GM20431 (cell line): ENCODE results near the gene PDCD6IP.
"Not testable (repeated sequence)": the region's sequence is repeated elsewhere in the genome, so short reads cannot be mapped to it uniquely, and the experiment has no call there.

Experiments
- in situ Hi-C: fragments of 300-500 bp; cut with MseI, MboI; formaldehyde crosslinking; loops from one replicate; pipeline ENCODE4 v1.15.0; 2020; ENCODE audit warnings: low sequenced_read_pairs; ENCODE audit not compliant: unreplicated experiment

Gene PDCD6IP, protein sequence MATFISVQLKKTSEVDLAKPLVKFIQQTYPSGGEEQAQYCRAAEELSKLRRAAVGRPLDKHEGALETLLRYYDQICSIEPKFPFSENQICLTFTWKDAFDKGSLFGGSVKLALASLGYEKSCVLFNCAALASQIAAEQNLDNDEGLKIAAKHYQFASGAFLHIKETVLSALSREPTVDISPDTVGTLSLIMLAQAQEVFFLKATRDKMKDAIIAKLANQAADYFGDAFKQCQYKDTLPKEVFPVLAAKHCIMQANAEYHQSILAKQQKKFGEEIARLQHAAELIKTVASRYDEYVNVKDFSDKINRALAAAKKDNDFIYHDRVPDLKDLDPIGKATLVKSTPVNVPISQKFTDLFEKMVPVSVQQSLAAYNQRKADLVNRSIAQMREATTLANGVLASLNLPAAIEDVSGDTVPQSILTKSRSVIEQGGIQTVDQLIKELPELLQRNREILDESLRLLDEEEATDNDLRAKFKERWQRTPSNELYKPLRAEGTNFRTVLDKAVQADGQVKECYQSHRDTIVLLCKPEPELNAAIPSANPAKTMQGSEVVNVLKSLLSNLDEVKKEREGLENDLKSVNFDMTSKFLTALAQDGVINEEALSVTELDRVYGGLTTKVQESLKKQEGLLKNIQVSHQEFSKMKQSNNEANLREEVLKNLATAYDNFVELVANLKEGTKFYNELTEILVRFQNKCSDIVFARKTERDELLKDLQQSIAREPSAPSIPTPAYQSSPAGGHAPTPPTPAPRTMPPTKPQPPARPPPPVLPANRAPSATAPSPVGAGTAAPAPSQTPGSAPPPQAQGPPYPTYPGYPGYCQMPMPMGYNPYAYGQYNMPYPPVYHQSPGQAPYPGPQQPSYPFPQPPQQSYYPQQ

DNA sequence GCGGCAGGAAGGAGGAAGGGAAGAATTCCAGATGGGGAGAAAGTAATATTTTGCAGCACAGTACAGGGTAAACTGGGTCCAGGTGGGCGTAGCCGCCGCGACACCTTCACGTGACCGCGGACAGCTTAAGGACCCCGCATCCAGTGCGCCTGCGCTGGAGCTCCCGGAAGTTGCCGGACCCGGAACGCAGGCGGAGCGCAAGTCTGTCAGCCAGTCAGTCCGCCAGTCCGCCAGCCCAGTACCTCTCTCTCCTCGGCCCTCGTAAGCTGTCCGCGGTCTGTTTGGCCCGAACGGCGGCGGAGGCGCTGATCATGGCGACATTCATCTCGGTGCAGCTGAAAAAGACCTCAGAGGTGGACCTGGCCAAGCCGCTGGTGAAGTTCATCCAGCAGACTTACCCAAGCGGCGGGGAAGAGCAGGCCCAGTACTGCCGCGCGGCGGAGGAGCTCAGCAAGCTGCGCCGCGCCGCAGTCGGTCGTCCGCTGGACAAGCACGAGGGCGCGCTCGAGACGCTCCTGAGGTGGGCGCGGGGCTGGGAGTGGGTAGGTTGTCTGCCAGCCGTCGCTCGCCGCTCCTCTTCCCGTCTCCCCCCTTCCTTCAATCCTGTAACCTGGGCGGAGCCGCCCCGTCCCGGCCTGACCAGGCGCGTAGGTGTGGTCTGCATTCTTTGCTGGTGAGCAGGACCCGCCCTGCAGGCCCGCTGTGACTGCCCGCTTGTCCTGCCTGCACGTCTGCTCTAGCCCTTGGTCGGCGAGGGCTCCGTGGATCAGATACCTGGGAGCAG is at the start of gene PDCD6IP:
Gene PDCD6IP, plus strand, starts transcription at position 213 of the 784 bp plus-strand sequence. Its CDS starts 99 bp downstream, at position 312.
- in situ Hi-C loops = loop anchor here (25.0 kb wide), 2 partner anchors 161 to 661 kb away; no protein-coding TSS in a partner anchor

DNA sequence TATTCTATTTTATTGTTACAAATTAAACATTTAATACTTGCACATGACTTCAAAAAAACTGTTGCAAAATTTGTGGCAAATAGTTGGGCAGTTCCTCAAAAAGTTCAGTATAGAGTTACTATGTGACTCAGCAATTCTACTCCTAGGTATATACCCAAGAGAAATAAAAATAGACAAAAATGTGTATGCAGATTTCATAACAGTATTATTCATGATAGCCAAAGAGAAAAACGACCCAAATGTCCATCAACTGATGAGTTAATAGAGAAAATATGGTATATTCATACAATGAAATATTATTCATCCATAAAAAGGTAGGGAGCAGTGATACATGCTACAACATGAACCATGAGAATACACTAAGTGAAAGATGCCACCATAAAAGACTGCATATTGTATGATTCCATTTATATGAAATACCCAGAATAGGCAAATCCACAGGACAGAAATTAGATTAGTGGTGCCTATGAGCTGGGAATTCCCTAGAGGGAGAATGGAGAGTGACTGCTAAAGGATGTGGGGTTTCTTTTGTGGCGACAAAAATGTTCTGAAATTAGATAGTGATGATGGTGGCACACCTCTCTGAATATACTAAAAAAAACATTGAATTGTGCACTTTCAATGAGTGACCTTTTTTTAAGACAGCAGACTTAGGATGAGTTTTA is 48.8 kb upstream of the PDCD6IP start:
- in situ Hi-C loops = no loop called here

- in situ Hi-C loops = no loop called here
Measured at GRCh38 chr3:33750211-33750548, 48.2 kb upstream of the PDCD6IP start.

DNA sequence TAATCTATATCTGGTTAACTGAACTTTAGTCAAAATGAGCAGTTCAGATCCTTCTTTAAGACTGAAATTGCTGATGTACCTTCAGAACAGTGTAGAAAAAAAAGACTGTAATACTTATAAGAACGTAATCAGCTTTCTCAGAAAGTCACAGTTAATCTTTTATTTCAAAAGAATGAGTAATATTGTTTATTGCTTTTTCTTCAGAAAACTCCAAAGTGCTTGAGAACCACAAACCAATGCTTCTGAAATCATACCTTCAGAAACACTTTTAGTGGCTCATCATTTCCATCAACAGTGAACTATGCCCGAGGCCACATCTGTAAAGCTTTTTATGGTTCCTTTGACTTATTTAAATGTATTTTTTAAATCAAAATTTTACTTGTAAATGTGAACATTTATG is 47.1 kb upstream of the PDCD6IP start:
- in situ Hi-C loops = no loop called here

DNA sequence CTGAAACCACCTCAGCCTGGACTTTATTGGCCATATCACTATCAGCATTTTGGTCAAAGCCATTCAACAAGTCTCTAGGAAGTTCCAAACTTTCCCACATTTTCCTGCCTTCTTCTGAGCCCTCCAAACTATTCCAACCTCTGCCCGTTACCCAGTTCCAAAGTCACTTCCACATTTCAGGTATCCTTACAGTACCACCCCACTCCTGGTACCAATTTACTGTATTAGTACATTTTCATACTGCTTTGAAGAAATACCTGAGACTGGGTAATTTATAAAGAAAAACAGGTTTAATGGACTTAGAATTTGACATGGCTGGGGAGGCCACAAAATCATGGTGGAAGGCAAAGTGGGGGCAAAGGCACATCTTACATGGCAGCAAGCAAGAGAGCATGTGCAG is 44.0 kb upstream of the PDCD6IP start:
- in situ Hi-C loops = not testable (repeated sequence)

DNA sequence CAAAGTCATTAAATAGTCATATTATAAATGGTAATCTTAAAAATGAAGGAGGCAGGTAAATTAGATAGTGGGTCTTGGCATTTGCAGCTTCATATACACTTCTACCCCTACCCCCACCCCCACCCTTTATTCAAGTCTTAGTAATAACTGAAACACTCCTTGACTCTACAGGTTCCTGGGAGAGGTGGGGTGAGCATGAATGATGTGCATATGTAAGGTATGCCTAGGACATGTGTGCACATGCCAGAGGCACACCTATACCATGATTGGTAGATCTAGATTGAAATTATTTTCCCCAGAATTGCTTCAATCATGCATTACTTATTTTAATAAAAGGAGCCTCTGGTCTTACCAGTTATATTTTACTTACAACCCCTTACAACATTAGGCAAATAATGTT is 40.1 kb upstream of the PDCD6IP start:
- in situ Hi-C loops = no loop called here

DNA sequence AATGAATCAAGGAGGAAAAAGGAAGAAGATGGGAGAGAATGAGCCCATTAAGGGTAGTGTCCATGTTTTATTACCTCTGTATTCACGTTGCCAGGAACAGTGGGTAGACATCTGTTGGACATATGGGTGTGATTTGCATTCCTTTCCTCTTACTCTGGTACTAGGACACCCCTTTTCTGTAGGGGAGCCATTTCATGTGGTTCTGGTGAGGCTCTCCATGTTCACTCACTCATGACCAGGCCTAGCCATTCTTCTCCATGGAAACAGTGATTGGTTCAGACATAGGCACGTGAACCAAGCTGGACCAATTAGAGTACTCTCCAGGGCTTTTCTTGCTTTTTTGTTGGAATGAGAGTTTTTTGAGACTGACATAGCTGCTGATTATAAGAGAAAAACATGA is 39.6 kb upstream of the PDCD6IP start:
- in situ Hi-C loops = no loop called here

GRCh38 chr3:33768578-33769330 is 29.7 kb upstream of the PDCD6IP start:
- in situ Hi-C loops = no loop called here

- in situ Hi-C loops = no loop called here
Measured at GRCh38 chr3:33773637-33774036, 24.8 kb upstream of the PDCD6IP start.

- in situ Hi-C loops = loop anchor here (25.0 kb wide), 2 partner anchors 138 to 638 kb away; no protein-coding TSS in a partner anchor
Measured at GRCh38 chr3:33775363-33775762, 23.1 kb upstream of the PDCD6IP start.

DNA sequence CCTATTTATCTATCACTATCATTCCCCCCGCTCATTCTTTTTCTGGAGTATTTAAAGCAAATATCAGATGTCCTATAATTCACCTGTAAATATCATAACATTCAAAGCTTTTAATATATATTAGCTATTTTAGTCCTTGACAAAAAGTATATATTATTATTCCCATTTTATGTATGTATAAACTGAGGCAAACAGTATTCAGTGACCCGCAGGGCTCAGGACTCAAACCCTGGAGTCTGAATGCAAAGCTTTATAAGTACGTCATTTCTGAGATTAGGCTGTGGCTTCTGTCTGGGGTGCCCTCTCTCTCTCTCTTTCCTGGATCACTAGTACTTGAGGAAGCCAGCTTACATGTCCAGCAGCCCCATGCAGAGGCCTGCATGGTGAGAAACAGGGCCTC is 20.4 kb upstream of the PDCD6IP start:
- in situ Hi-C loops = loop anchor here (25.0 kb wide), 2 partner anchors 141 to 641 kb away; no protein-coding TSS in a partner anchor

DNA sequence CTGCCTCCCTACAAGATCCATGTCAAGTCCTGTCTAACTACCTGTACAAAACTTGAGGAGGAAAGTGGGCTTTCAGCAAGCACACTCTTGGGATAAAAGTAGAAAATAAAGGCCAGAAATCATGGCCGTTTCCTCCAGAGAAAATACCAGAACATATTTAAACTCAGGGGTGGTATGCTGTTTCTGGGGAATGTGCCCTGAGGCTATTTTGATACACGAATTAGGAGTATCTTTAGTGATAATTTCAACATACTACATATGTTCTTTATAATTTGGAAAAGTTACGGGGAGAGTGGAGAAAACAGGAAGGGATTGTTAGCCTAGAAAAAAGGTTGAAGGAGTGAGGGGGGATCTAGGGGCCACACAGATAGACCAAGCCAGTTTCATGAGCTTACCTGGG is 18.7 kb upstream of the PDCD6IP start:
- in situ Hi-C loops = loop anchor here (25.0 kb wide), 2 partner anchors 142 to 642 kb away; no protein-coding TSS in a partner anchor

DNA sequence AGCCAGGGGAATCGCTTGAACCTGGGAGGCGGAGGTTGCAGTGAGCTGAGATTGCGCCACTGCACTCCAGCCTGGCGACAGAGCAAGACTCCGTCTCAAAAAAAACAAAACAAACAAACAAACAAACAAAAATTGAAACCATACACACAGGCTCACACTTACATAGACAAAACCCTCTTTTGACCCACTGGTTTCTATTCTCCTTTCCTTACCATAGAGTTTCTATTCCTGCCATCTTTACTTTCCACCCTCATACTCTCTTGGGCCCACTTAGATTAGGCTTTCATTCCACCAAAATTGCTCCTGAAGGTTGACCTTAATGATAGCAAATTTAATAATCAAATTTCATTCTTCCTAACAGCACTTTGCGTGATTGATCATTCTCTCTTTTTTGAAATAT is 17.0 kb upstream of the PDCD6IP start:
- in situ Hi-C loops = loop anchor here (25.0 kb wide), 2 partner anchors 144 to 644 kb away; no protein-coding TSS in a partner anchor

DNA sequence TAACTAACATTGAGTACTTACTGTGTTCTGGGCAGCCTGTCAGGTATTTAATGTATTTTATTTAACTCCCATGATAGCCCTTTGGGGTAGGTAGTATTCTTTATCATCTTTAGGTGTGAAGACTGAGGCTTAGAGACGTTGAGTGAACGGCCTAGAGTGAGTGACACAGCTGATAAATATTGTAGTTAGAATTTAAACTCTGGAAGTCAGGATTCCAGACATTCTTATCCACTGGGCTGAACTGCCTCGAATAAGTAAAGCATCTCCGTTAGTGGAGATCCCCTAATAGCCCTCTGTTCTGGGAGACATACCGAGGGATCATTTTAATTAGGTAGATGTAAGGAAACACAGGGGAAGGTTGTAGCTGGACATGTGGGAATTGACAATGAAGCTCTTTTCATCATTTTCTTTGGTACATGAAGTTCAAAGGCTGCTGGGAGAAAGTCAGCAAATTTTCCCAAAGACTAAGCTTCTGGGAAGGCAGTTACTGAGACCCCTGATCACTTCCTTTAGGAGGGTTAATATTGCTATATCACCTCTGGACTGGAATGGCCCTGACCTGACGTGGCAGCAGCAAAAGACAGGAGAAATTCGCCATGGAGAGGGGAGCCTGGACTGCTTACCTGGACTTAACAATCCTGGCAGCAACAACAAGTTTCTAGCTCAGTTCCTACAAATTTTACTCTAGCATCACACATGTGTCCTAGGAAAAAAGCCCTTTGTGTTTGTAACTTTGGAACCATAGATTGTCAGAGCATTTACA is 11.7 kb upstream of the PDCD6IP start:
- in situ Hi-C loops = loop anchor here (25.0 kb wide), 2 partner anchors 149 to 649 kb away; no protein-coding TSS in a partner anchor

DNA sequence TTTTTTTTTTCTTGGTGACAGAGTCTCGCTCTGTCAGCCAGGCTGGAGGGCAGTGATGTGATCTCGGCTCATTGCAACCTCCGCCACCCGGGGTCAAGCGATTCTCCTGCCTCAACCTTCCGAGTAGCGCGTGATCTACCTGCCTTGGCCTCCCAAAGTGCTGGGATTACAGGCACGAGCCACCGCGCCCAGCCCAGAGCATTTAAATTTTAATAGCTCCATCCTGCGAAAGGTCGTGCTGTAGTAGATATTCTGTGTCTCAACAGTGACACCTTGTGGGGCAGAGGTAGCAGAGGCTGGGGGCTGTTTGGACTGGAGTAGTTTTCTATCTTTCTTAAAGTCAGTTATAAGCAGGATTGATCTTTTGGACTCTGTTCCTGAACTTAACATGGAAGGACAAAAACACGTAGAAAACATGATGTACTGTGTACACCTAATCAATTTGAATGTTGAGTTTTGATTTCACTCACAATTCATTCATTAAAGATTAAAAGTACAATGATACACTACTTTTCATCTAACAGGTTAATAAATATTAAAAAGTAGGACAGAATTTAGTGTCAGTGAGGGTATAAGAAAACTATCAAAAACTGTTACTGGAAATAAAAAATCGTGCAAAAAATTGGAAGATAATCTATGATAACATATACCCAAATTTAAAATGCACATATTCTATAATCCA is 11.0 kb upstream of the PDCD6IP start:
- in situ Hi-C loops = loop anchor here (25.0 kb wide), 2 partner anchors 150 to 650 kb away; no protein-coding TSS in a partner anchor

- in situ Hi-C loops = loop anchor here (25.0 kb wide), 2 partner anchors 152 to 652 kb away; no protein-coding TSS in a partner anchor
Measured at GRCh38 chr3:33789183-33789954, 9.1 kb upstream of the PDCD6IP start.

GRCh38 chr3:33790091-33790490 is 8.3 kb upstream of the PDCD6IP start:
- in situ Hi-C loops = loop anchor here (25.0 kb wide), 2 partner anchors 153 to 653 kb away; no protein-coding TSS in a partner anchor
